ENCODE results near the gene SPATA13. TPM values are rescaled to one million over a fixed set of nuclear protein-coding genes. Genes with fewer than 3 reads are reported as not detected.
A peak's percentile ranks its signal among the peaks of the same experiment; 100 is the strongest.

Gene SPATA13
- total RNA-seq, 1 donor from 2014 or later: 20.1 TPM

- Histone ChIP-seq H3K9me3 (no peaks in the 10 kb centered on the region), H3K4me1 (peaks cover 28% of the 10 kb centered on the region), H3K27ac (peak overlapping the region; percentile 25), H3K4me3 (no peak overlapping the region), H3K27me3 (no peaks in the 10 kb centered on the region), H3K36me3 (no peaks in the 10 kb centered on the region)
- no peak for DNase-seq (ENCODE audit: extremely low spot score in 2 of 2)
- TF ChIP-seq, protein P1, sequence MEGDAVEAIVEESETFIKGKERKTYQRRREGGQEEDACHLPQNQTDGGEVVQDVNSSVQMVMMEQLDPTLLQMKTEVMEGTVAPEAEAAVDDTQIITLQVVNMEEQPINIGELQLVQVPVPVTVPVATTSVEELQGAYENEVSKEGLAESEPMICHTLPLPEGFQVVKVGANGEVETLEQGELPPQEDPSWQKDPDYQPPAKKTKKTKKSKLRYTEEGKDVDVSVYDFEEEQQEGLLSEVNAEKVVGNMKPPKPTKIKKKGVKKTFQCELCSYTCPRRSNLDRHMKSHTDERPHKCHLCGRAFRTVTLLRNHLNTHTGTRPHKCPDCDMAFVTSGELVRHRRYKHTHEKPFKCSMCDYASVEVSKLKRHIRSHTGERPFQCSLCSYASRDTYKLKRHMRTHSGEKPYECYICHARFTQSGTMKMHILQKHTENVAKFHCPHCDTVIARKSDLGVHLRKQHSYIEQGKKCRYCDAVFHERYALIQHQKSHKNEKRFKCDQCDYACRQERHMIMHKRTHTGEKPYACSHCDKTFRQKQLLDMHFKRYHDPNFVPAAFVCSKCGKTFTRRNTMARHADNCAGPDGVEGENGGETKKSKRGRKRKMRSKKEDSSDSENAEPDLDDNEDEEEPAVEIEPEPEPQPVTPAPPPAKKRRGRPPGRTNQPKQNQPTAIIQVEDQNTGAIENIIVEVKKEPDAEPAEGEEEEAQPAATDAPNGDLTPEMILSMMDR (IDR thresholded peaks at IDR 0.05): no peak
- TF ChIP-seq POLR2AphosphoS5 (IDR thresholded peaks at IDR 0.05; ENCODE audit: insufficient read depth in 1 of 2, low read depth in 1 of 2): no peak
- TF ChIP-seq POLR2A (IDR thresholded peaks at IDR 0.05): no peak
- intact Hi-C loops (cut with DNase I): no loop called here
These were observed 113.4 kb downstream of the SPATA13 start for GRCh38 chr13:24273926-24274325.

DNA sequence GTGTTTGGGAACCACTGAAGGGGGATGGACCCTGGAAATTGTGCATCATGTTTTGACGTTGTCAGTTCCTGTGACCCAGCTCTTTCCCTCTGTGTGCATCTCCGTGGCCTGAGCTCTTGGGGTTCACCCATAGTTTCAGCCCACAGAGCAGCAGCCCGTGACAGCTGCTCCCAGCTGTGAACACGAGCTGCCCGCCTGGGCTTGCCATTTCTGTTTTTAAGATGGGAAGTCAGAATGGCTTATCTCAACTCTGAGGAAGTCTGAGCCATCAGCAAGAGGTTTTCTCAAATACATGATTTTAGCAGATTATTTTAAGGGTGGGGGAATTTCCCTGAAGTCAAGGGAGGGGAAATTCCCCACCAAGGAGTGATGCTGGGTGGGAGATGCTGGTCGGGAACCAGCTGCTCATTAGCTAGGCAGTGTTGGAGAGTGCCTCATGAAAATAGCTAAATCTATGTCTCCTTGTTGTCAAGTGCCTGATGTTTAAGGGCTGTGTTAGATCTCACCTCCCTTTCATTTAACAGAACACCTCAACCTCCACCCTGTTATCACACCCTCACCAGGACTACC lies 114.0 kb downstream of the SPATA13 start:
- Histone ChIP-seq H3K4me3 (no peak overlapping the region), H3K9me3 (no peaks in the 10 kb centered on the region), H3K27ac (peak overlapping the region; percentile 25), H3K27me3 (no peaks in the 10 kb centered on the region), H3K4me1 (peaks cover 28% of the 10 kb centered on the region), H3K36me3 (no peaks in the 10 kb centered on the region)
- no peak for DNase-seq (ENCODE audit: extremely low spot score in 2 of 2)
- TF ChIP-seq POLR2A (IDR thresholded peaks at IDR 0.05): no peak
- TF ChIP-seq, protein P1 (IDR thresholded peaks at IDR 0.05): no peak
- TF ChIP-seq POLR2AphosphoS5 (IDR thresholded peaks at IDR 0.05; ENCODE audit: insufficient read depth in 1 of 2, low read depth in 1 of 2): no peak
- intact Hi-C loops (cut with DNase I): no loop called here

GRCh38 chr13:24275041-24275440 lies 114.5 kb downstream of the SPATA13 start:
- TF ChIP-seq POLR2A (IDR thresholded peaks at IDR 0.05) (no peak), POLR2AphosphoS5 (IDR thresholded peaks at IDR 0.05; ENCODE audit: insufficient read depth in 1 of 2, low read depth in 1 of 2) (no peak)
- TF ChIP-seq, protein P1 (IDR thresholded peaks at IDR 0.05): no peak
- Histone ChIP-seq H3K27ac (peak overlapping the region; percentile 25), H3K4me1 (peaks cover 28% of the 10 kb centered on the region), H3K9me3 (no peaks in the 10 kb centered on the region), H3K27me3 (no peaks in the 10 kb centered on the region), H3K36me3 (no peaks in the 10 kb centered on the region), H3K4me3 (no peak overlapping the region)
- intact Hi-C loops (cut with DNase I): no loop called here
- DNase-seq (ENCODE audit: extremely low spot score in 2 of 2): no peak

- H3K4me3 ChIP-seq: no peak overlapping the region
- H3K4me1 ChIP-seq: peaks cover 16% of the 10 kb centered on the region
- H3K27ac ChIP-seq: no peak overlapping the region
- H3K36me3 ChIP-seq: no peaks in the 10 kb centered on the region
- no peak for DNase-seq (ENCODE audit: extremely low spot score in 2 of 2)
- H3K27me3 ChIP-seq: no peaks in the 10 kb centered on the region
- TF ChIP-seq POLR2AphosphoS5 (IDR thresholded peaks at IDR 0.05; ENCODE audit: insufficient read depth in 1 of 2, low read depth in 1 of 2): no peak
- TF ChIP-seq, protein P1 (IDR thresholded peaks at IDR 0.05): no peak
- TF ChIP-seq POLR2A (IDR thresholded peaks at IDR 0.05): no peak
- intact Hi-C loops (cut with DNase I): no loop called here
- no peaks in the 10 kb centered on the region for H3K9me3 ChIP-seq
These were observed 115.8 kb downstream of the SPATA13 start for GRCh38 chr13:24276306-24276705.

- no peaks in the 10 kb centered on the region for H3K9me3 ChIP-seq
These were observed 116.3 kb downstream of the SPATA13 start for GRCh38 chr13:24276861-24277260.

More at GRCh38 chr13:24276861-24277260, 116.3 kb downstream of the SPATA13 start:
- H3K4me1 ChIP-seq: peaks cover 11% of the 10 kb centered on the region
- intact Hi-C loops (cut with DNase I): no loop called here
- H3K27ac ChIP-seq: no peak overlapping the region
- no peak for DNase-seq (ENCODE audit: extremely low spot score in 2 of 2)
- no peaks in the 10 kb centered on the region for H3K27me3 ChIP-seq
- no peak overlapping the region for H3K4me3 ChIP-seq
- H3K36me3 ChIP-seq: no peaks in the 10 kb centered on the region
- TF ChIP-seq, protein P1 (IDR thresholded peaks at IDR 0.05): no peak
- TF ChIP-seq POLR2A (IDR thresholded peaks at IDR 0.05): no peak
- TF ChIP-seq POLR2AphosphoS5 (IDR thresholded peaks at IDR 0.05; ENCODE audit: insufficient read depth in 1 of 2, low read depth in 1 of 2): no peak

Data from vagina (tissue), 2 donors.